ENCODE results near the gene CACNA1B. TPM values are rescaled to one million over a fixed set of nuclear protein-coding genes. Genes with fewer than 3 reads are reported as not detected.
A peak's percentile ranks its signal among the peaks of the same experiment; 100 is the strongest.

CACNA1B gene
- total and polyA plus RNA-seq, 2 donors (not counting 1 experiment from before 2014, with no cell fraction given) = 0.15 TPM; not detected in 1

- Histone ChIP-seq H3K4me1 (ENCODE audit: control insufficient read depth in 2 of 2, insufficient read depth in 2 of 2, low read length in 2 of 2) (peaks cover 0 to 8% of the 10 kb centered on the region in 2 donors), H3K9me3 (ENCODE audit: control extremely low read depth in 1 of 3, control insufficient read depth in 2 of 3, insufficient read depth in 1 of 3, low read length in 2 of 3) (no peaks in the 10 kb centered on the region), H3K9ac (ENCODE audit: low read length) (no peak overlapping the region), H4K20me1 (ENCODE audit: control insufficient read depth, insufficient read depth, low read length, poor library complexity, severe bottlenecking) (no peaks in the 10 kb centered on the region), H2AFZ (ENCODE audit: insufficient read depth, low read depth, low read length, poor library complexity, severe bottlenecking) (no peak overlapping the region), H3K36me3 (replicated peaks in 1 of 2; ENCODE audit: control extremely low read depth in 1 of 2, control insufficient read depth in 1 of 2, extremely low read depth in 1 of 2, insufficient read depth in 2 of 2, low read length in 1 of 2) (no peaks in the 10 kb centered on the region), H3K79me2 (ENCODE audit: control insufficient read depth, insufficient read depth, low read length) (no peaks in the 10 kb centered on the region), H3K27ac (ENCODE audit: low read length in 2 of 2) (no peak overlapping the region), H3K27me3 (replicated peaks in 1 of 4; ENCODE audit: control extremely low read depth in 1 of 4, control insufficient read depth in 3 of 4, insufficient read depth in 4 of 4, low read length in 3 of 4) (peaks cover 0 to 19% (median 6%) of the 10 kb centered on the region in 4 experiments), H3K4me2 (replicated peaks; ENCODE audit: low read depth, low read length, poor library complexity, severe bottlenecking) (no peak overlapping the region), H3K4me3 (ENCODE audit: control extremely low read depth in 1 of 5, extremely low read depth in 1 of 5, insufficient read depth in 1 of 5, low read depth in 2 of 5, low read length in 4 of 5) (no peak overlapping the region)
- ATAC-seq (ENCODE audit: low read depth) (no peak), DNase-seq (no peak)
- Mint-ChIP-seq H3K4me1 (peaks cover 5% of the 10 kb centered on the region), H3K4me3 (no peak overlapping the region), H3K27ac (no peak overlapping the region), H3K27me3 (peaks cover 32% of the 10 kb centered on the region), H3K9me3 (ENCODE audit: insufficient read depth) (no peaks in the 10 kb centered on the region)
- TF ChIP-seq EZH2 (IDR thresholded peaks at IDR 0.05; ENCODE audit: borderline replicate concordance, insufficient read depth, low read depth, low read length, poor library complexity, severe bottlenecking) = no peak
- TF ChIP-seq CTCF (IDR thresholded peaks at IDR 0.05) = no peak
- intact Hi-C loops (cut with micrococcal nuclease) = no loop called here
- POLR2A ChIA-PET = no interaction called here
- CTCF ChIA-PET = no interaction called here
- 94% methylated on average over 14 of the region's 15 CpGs for WGBS (ENCODE audit: insufficient coverage)
Observed at GRCh38 chr9:138021251-138022056, 143.9 kb downstream of the CACNA1B start.

- Histone ChIP-seq H2AFZ (ENCODE audit: insufficient read depth, low read depth, low read length, poor library complexity, severe bottlenecking) (no peak overlapping the region), H3K4me2 (replicated peaks; ENCODE audit: low read depth, low read length, poor library complexity, severe bottlenecking) (peak overlapping the region; percentile 42), H3K79me2 (ENCODE audit: control insufficient read depth, insufficient read depth, low read length) (no peaks in the 10 kb centered on the region), H3K4me1 (ENCODE audit: control insufficient read depth in 2 of 2, insufficient read depth in 2 of 2, low read length in 2 of 2) (peaks cover 0 to 8% of the 10 kb centered on the region in 2 donors), H3K4me3 (ENCODE audit: control extremely low read depth in 1 of 5, extremely low read depth in 1 of 5, insufficient read depth in 1 of 5, low read depth in 2 of 5, low read length in 4 of 5) (no peak overlapping the region), H3K36me3 (replicated peaks in 1 of 2; ENCODE audit: control extremely low read depth in 1 of 2, control insufficient read depth in 1 of 2, extremely low read depth in 1 of 2, insufficient read depth in 2 of 2, low read length in 1 of 2) (no peaks in the 10 kb centered on the region), H3K27ac (ENCODE audit: low read length in 2 of 2) (no peak overlapping the region), H3K9ac (ENCODE audit: low read length) (no peak overlapping the region), H3K27me3 (replicated peaks in 1 of 4; ENCODE audit: control extremely low read depth in 1 of 4, control insufficient read depth in 3 of 4, insufficient read depth in 4 of 4, low read length in 3 of 4) (peaks cover 0 to 19% (median 8%) of the 10 kb centered on the region in 4 experiments), H3K9me3 (ENCODE audit: control extremely low read depth in 1 of 3, control insufficient read depth in 2 of 3, insufficient read depth in 1 of 3, low read length in 2 of 3) (no peaks in the 10 kb centered on the region), H4K20me1 (ENCODE audit: control insufficient read depth, insufficient read depth, low read length, poor library complexity, severe bottlenecking) (no peaks in the 10 kb centered on the region)
- Mint-ChIP-seq H3K4me3 (no peak overlapping the region), H3K4me1 (peaks cover 5% of the 10 kb centered on the region), H3K27me3 (peaks cover 33% of the 10 kb centered on the region), H3K27ac (no peak overlapping the region), H3K9me3 (ENCODE audit: insufficient read depth) (no peaks in the 10 kb centered on the region)
- POLR2A ChIA-PET = no interaction called here
- TF ChIP-seq EZH2 (IDR thresholded peaks at IDR 0.05; ENCODE audit: borderline replicate concordance, insufficient read depth, low read depth, low read length, poor library complexity, severe bottlenecking) (no peak), CTCF (IDR thresholded peaks at IDR 0.05) (no peak)
- 49% methylated on average over 16 of the region's 17 CpGs for WGBS (ENCODE audit: insufficient coverage)
- peak; percentile 23 for DNase-seq
- intact Hi-C loops (cut with micrococcal nuclease) = no loop called here
- ATAC-seq (ENCODE audit: low read depth) = no peak
- CTCF ChIA-PET = no interaction called here
Observed at GRCh38 chr9:138022121-138022741, 144.6 kb downstream of the CACNA1B start.
